HG03064 (cell line): ENCODE results near the gene SPOPL.

Experiments used
- ATAC-seq: cut with Tn5 transposase; IDR thresholded peaks from one replicate; pipeline ENCODE4 v1.9.1; 2021; ENCODE audit warnings: low read depth; ENCODE audit not compliant: unreplicated experiment

Gene SPOPL

DNA sequence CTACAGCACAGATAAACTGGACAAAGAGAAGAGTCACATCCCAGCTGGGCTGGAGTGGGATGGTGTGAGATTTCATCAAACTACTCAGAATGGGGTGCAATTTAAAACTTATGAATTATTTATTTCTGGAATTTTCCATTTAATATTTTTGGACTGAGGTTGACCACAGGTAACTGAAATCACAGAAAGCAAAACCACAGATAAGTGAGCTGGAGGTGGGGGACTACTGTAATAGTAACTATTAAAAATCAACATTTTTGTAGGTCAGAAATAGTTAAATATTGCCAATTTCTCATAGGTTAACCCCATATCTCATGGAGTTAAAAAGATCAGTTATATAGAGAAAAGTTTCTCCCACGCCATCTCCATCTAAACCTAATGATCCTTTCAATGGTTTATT, 88.1 kb downstream of the SPOPL start:
- no peak for ATAC-seq

DNA sequence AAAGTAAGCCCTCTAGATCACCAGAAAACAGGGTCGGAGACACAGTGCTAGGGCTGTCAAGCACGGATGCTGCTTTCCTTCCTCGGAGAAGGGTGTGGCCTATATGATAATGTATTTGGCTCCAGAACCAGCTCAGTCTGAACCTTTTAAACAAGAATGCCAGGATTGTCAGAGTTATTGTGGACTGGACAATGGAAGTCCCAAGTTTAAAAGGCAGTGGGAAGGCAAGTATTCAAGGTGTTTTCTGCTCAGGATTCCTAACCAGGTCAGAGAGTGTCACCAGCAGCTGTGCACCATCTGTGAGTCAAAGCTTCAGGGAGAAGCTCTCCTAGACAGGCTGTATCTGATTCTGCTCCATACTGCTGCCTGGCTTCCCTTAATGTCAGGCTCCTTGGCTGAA, 94.8 kb downstream of the SPOPL start:
- ATAC-seq = no peak

- ATAC-seq = no peak
Measured at GRCh38 chr2:138600732-138601457, 99.3 kb downstream of the SPOPL start.

DNA sequence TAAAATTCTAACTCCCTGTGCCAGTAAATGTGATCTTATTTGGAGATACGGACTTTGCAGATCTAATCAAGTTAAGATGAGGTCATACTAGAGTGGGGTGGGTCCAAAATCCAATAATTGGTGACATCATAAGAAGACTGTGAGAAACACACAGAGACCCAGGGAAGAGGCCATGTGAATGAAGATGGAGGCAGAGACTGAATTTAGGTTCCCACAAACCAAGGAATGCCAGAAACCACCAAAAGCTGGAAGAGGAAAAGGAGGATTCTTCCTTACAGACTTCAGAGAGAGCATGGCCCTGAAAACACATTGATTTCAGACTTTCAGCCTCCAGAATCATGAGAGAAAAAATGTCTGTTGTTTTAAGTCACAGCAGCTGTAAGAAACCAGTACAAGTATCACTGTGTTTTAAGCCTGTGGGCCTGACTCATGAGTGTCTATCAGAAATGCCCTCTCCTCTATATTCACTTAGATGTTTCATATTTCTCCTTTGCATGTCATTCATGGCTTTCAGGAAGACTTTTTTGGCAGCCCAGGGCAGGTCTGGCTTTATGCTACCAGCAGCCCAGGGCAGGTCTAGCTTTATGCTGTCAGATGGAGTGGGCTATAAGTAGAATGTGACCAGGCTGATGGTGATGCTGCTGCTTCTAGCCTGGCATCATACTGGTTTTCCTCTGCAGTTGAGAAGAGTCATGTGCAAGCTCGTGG, 100.0 kb downstream of the SPOPL start:
- no peak for ATAC-seq

DNA sequence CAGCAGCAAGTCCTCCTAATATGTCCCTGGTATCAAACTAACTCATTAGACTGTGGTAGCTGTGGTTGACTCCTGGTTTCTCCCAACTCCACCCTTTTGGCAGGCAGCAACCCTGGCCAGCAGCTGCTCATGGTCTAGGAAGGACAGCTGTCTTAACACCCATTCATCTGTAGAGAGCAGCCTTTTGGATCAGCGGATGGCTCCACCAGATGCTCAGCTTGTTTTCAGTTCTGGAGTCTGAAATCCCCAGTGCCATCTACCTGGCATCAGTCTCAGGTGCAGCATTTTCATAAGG, 100.5 kb downstream of the SPOPL start:
- no peak for ATAC-seq

DNA sequence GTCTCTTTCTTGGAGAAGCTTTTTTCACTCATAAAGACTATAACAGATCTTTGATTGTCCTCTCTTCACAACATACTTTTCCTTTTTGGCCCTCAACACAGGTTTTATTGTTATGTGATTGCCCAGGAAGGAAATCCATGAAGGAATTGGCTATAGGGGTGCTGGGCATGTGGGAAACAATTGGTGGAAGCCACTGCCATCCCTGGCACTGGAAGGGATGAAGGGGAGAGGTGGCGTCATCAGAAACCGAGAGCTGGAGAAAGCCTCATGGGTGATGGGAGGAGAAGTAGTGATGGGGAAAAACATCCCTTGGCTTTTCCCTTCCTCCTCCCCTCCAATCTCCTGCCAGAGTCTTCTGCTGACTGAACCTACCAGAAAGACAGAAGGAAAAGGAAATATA, 106.2 kb downstream of the SPOPL start:
- ATAC-seq = no peak

DNA sequence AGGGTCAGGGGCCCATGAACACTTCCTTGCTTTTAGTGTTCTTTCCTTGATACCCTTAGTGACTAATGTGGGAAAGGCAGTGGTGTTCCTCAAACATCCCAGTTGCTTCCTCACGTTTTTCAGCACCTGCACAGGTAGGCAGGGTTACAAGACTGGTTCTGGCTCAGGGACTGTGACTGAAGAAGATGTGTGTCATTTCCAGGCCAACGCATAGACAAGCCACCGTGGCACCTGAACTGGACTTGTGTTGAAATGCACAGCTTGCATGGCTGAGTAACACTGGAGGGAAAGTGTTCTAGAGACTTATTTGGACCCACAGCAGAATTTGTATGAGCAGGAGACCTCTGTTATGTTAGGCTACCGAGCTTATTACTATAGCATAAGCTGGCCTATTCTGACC, 107.9 kb downstream of the SPOPL start:
- no peak for ATAC-seq

DNA sequence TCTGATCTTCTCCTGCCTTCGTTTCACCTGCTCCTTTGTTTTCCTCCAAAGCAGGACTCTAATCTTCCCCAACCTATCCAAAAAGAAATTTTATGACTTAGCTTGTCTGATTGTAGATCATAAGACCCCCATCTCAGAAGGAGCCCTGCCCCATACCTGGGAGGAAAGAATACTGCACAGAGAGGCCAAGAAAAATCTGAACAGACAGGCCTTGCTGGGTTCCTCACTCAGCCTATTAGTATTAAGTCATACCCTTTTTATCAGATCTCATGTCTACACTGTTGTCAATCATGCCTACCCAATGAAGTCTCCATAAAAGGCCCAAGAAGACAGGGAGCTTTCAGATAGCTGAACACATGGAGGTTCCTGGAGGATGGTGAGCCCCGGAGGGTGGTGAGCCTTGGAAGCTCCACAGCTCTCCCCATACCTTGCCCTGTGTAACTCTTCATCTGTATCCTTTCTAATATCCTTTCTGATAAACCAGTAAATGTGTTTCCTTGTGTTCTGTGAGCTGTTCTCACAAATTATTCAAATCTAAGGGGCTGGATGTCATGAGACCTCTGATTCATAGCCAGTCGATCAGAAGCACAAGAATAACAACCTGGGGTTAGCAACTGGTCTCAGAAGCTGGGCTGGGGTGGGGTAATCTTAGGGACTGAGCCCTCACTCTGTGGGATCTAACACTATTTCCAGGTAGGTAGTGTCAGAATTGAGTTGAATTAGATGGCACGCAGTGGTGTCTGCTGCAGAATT, 108.8 kb downstream of the SPOPL start:
- no peak for ATAC-seq

DNA sequence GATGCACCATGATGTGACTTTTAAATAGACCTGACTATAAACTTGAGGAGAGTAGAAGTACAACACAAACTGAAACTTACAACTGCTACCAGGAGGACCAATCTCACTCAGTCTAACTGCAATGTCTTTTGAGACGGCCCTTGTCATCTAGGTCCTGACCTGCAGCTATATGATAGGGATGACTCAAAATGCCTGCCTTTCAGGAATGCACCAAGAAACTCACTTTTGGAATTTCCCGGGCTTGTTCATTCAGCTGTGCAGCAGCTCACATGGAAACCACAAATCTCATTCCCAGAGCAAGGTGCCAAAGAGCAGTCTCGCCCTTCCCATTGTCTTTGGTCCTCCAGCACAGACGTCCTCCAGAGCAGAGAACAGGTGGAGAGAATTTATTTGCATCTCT, 113.7 kb downstream of the SPOPL start:
- no peak for ATAC-seq

GRCh38 chr2:138617026-138617425, 115.5 kb downstream of the SPOPL start:
- no peak for ATAC-seq

DNA sequence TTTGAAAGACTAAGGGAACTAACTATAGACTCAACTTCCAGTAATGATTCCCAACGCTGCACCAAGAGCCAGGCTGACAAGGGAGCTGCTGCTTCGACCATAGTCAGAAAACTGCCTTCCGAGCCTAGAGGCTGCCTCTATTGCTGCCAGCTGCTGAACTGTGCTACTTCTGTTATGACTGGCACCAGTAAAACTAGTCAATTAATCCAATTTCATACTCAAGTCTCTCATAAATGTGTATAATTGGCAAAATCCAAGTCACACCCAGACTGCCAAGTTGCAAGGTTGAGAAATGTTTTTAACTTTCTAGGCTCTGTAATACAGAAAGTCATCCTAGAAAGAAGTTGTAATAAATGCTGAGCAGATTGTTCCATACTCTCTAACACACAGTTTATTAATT, 117.4 kb downstream of the SPOPL start:
- no peak for ATAC-seq

- ATAC-seq = no peak
Measured at GRCh38 chr2:138620431-138620830, 118.9 kb downstream of the SPOPL start.

- no peak for ATAC-seq
Measured at GRCh38 chr2:138621139-138621538, 119.6 kb downstream of the SPOPL start.

- ATAC-seq = no peak
Measured at GRCh38 chr2:138622613-138623012, 121.0 kb downstream of the SPOPL start.
